NCI-H2081 treated with DMSO at 0.1 percent for 48 hours (cell line): ENCODE data around the gene GNPAT.

Experiments
- DNase-seq: peaks from one replicate; lab custom pipeline; 2025; lab: John Stamatoyannopoulos, UW

Gene GNPAT

DNA sequence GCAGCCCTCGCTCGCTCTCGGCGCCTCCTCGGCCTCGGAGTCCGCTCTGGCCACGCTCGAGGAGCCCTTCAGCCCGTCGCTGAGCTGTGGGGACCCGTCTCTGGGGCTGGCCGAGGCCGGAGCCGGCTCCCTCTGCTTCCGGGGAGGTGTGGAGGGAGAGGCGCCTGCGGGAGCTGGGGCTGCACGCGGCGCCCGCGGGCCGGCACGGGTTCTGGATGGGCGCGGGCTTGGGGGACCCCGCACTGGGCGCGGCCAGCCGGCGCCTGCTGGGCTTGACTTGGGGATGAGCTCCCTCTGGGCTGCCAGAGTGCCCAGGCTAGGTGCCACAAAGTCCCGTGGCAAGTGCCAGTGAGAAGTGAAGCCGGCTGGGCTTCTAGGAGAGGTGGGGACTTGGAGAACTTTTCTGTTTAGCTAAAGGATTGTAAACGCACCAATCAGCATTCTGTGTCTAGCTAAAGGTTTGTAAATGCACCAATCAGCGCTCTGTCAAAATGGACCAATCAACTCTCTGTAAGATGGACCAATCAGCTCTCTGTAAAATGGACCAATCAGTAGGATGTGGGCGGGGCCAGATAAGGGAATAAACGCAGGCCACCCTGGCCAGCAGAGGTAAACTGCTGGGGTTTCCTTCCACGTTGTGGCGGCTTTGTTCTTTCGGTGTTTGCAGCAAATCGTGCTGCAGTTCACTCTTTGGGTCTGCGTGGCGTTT, 76.4 kb downstream of the GNPAT start:
- no peak for DNase-seq

DNA sequence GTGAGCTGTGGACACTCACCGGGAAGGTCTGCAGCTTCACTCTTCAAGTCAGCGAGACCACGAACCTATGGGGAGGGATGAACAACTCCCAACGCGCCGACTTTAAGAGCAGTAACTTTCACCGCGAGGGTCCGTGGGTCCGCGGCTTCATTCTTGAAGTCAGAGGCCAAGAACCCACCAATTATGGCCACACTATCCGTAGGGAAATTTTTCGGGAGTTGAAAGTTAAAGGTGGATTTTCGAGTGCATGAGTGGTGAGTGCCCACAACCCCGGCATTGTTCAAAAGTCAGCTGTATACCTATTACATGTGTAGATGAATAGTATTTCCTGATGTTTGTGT, 77.0 kb downstream of the GNPAT start:
- no peak for DNase-seq

DNA sequence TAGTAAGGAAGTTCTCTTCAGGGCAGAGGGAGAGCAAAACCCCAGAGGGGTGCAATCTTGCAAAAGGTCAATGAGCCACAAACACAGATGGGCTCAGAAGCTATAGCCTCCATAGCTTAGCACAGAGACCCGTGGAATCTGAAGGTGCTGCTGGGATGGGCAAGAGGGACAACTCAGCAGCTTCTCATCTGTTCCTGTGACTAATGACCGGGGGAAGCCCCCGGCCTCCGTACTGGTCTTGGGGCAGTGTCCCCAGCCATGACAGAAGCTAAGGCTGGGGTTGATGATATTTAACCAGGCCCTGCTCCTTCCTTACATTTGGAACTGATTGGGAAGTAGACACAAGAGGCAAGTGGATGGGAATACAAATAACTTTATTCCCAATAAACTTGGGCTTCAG, 77.6 kb downstream of the GNPAT start:
- DNase-seq = no peak

DNA sequence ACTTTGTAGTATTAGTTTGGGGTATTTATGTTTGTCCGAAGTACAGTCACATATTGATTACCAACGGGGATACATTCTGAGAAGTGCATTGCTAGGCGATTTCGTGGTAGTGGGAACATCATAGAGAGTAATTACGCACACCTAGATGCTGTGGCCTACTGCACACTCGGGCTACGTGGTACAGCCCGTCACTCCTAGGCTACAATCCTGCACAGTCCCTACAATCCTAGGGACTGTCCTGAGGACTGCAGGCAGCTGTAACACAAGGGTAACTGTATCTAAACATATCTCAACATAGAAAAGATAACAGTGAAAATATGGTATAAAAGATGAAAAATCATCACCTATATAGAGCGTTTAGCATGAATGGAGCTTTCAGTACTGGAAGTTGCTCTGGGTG, 78.1 kb downstream of the GNPAT start:
- DNase-seq = no peak

DNA sequence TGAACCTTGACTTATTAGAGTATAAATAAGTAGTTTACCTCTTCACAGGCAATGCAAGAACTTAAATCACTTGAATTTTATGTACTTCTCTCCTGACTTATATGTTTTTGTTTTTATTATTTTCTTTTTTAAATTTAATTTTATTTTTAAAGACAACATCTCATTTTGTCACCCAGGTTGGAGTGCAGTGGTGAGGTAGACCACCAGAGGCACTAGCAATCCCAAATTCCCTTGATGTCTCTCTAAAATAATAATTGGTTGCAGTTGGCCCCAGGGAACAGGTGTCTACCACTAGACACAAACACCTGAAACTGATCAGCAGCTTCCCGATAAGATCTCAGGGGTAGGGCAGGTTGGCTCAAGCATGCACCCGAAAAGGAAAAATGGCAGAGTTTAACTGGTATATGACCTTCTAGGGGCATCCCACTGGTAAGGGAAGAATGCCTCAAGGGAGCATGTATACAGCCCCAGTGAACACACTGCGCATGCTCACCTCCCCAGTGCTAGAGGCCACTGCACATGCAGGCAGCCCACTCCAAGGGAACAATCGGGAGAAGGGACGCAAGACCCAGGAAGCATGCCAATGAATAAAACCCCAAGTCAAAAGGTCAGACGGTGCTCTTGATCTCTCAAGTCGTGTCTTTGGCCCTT, 82.0 kb downstream of the GNPAT start:
- DNase-seq = no peak

DNA sequence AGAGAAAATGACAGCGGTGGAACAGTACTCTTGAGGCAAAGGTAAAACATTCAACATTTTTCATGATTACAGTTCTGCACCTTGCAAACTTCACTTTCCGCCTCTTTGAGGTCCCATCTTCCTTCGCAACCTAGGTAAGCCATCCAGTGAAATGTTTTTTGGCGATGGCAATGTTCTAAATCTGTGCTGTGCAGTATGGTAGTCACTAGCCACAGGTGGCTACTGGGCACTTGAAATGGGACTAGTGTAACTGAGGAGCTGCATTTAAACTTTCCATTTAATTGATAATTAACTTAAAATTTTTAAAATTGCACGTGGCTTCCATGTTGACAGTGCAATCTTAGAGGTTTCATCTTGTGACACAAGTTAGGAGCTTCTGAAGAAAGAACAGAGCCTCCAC, 83.6 kb downstream of the GNPAT start:
- DNase-seq = no peak

DNA sequence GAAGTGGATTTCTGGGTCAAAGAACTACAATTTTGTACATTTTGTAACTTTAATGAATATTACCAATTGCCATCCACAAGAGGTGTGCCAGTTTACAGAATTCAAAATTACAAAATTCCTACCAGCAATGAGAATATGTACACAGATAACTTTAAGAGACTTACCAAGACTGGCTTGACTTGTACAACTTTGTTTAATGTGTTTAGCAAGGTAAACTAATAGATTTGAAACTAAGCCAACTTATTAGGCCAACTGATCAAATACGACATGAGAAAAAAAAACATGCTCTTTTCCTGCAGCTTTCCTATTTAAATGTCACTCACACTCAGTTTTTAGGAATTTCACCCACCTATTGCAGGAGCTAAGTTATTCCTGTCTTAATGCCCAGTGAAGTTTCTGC, 85.2 kb downstream of the GNPAT start:
- DNase-seq = no peak
